ENCODE data around the gene SLX4IP.

DNA sequence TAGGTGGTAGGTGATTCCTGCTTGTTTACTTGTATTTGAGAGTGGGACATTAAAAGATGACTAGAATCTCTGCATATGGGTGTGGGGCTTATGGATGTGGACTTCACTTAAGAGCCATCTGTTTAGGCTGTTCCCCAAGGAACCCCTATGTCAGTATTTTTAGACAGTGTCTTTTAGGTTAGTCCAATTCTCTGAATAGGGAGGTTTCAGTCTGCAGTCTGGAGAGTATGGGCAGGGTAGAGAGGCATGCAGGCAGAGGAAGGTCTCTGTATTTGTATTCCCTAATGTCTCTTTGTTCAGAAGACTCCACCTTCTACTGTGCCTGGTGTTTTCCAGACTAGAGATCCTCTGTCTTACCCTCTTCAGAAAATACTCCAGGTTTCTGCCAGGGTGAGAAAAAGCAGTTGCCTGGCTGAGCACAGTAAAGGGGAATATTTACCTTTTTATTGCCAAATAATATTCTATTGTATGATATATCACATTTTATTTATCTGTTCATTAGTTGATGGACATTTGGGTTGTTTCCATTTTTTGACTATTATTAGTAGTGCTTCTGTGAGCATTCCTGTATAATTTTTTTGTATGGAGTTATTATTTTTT, 19.1 kb downstream of the SLX4IP start:
- TF ChIP-seq, protein P1, sequence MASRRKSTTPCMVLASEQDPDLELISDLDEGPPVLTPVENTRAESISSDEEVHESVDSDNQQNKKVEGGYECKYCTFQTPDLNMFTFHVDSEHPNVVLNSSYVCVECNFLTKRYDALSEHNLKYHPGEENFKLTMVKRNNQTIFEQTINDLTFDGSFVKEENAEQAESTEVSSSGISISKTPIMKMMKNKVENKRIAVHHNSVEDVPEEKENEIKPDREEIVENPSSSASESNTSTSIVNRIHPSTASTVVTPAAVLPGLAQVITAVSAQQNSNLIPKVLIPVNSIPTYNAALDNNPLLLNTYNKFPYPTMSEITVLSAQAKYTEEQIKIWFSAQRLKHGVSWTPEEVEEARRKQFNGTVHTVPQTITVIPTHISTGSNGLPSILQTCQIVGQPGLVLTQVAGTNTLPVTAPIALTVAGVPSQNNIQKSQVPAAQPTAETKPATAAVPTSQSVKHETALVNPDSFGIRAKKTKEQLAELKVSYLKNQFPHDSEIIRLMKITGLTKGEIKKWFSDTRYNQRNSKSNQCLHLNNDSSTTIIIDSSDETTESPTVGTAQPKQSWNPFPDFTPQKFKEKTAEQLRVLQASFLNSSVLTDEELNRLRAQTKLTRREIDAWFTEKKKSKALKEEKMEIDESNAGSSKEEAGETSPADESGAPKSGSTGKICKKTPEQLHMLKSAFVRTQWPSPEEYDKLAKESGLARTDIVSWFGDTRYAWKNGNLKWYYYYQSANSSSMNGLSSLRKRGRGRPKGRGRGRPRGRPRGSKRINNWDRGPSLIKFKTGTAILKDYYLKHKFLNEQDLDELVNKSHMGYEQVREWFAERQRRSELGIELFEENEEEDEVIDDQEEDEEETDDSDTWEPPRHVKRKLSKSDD (CRISPR knock-in tag; IDR thresholded peaks at IDR 0.05; ENCODE audit: low read depth), result no peak
- no peak for TF ChIP-seq MEIS2 (CRISPR knock-in tag; IDR thresholded peaks at IDR 0.05)
- TF ChIP-seq, protein P2, sequence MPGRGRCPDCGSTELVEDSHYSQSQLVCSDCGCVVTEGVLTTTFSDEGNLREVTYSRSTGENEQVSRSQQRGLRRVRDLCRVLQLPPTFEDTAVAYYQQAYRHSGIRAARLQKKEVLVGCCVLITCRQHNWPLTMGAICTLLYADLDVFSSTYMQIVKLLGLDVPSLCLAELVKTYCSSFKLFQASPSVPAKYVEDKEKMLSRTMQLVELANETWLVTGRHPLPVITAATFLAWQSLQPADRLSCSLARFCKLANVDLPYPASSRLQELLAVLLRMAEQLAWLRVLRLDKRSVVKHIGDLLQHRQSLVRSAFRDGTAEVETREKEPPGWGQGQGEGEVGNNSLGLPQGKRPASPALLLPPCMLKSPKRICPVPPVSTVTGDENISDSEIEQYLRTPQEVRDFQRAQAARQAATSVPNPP (CRISPR knock-in tag; IDR thresholded peaks at IDR 0.05), result no peak
- TF ChIP-seq, protein P3, sequence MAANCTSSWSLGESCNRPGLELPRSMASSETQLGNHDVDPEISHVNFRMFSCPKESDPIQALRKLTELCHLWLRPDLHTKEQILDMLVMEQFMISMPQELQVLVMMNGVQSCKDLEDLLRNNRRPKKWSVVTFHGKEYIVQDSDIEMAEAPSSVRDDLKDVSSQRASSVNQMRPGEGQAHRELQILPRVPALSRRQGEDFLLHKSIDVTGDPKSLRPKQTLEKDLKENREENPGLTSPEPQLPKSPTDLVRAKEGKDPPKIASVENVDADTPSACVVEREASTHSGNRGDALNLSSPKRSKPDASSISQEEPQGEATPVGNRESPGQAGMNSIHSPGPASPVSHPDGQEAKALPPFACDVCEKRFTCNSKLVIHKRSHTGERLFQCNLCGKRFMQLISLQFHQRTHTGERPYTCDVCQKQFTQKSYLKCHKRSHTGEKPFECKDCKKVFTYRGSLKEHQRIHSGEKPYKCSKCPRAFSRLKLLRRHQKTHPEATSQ (CRISPR knock-in tag; IDR thresholded peaks at IDR 0.05; ENCODE audit: borderline replicate concordance), result no peak
- TF ChIP-seq, protein P4, sequence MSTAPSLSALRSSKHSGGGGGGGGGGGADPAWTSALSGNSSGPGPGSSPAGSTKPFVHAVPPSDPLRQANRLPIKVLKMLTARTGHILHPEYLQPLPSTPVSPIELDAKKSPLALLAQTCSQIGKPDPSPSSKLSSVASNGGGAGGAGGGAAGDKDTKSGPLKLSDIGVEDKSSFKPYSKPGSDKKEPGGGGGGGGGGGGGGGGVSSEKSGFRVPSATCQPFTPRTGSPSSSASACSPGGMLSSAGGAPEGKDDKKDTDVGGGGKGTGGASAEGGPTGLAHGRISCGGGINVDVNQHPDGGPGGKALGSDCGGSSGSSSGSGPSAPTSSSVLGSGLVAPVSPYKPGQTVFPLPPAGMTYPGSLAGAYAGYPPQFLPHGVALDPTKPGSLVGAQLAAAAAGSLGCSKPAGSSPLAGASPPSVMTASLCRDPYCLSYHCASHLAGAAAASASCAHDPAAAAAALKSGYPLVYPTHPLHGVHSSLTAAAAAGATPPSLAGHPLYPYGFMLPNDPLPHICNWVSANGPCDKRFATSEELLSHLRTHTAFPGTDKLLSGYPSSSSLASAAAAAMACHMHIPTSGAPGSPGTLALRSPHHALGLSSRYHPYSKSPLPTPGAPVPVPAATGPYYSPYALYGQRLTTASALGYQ (CRISPR knock-in tag; IDR thresholded peaks at IDR 0.05), result no peak
- TF ChIP-seq, protein P5, sequence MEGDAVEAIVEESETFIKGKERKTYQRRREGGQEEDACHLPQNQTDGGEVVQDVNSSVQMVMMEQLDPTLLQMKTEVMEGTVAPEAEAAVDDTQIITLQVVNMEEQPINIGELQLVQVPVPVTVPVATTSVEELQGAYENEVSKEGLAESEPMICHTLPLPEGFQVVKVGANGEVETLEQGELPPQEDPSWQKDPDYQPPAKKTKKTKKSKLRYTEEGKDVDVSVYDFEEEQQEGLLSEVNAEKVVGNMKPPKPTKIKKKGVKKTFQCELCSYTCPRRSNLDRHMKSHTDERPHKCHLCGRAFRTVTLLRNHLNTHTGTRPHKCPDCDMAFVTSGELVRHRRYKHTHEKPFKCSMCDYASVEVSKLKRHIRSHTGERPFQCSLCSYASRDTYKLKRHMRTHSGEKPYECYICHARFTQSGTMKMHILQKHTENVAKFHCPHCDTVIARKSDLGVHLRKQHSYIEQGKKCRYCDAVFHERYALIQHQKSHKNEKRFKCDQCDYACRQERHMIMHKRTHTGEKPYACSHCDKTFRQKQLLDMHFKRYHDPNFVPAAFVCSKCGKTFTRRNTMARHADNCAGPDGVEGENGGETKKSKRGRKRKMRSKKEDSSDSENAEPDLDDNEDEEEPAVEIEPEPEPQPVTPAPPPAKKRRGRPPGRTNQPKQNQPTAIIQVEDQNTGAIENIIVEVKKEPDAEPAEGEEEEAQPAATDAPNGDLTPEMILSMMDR (CRISPR knock-in tag; IDR thresholded peaks at IDR 0.05), result no peak
- TF ChIP-seq ZNF143 (CRISPR knock-in tag; IDR thresholded peaks at IDR 0.05), result no peak
- TF ChIP-seq ZFP41 (CRISPR knock-in tag; IDR thresholded peaks at IDR 0.05; ENCODE audit: borderline replicate concordance), result no peak
- no peak for TF ChIP-seq EZH2 (conservative IDR thresholded peaks at IDR 0.05; ENCODE audit: low read depth, low read length)
- TF ChIP-seq ZNF451 (CRISPR knock-in tag; IDR thresholded peaks at IDR 0.05), result no peak
- TF ChIP-seq POLR2A (IDR thresholded peaks at IDR 0.05; ENCODE audit: insufficient read depth in 1 of 2, low read depth in 2 of 2, low read length in 2 of 2), result no peak
- TF ChIP-seq MTF2 (CRISPR knock-in tag; IDR thresholded peaks at IDR 0.05; ENCODE audit: borderline replicate concordance), result no peak
- TF ChIP-seq, protein P6, sequence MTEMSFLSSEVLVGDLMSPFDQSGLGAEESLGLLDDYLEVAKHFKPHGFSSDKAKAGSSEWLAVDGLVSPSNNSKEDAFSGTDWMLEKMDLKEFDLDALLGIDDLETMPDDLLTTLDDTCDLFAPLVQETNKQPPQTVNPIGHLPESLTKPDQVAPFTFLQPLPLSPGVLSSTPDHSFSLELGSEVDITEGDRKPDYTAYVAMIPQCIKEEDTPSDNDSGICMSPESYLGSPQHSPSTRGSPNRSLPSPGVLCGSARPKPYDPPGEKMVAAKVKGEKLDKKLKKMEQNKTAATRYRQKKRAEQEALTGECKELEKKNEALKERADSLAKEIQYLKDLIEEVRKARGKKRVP (CRISPR knock-in tag; IDR thresholded peaks at IDR 0.05), result no peak
- no peak for TF ChIP-seq ZBTB20 (CRISPR knock-in tag; IDR thresholded peaks at IDR 0.05; ENCODE audit: borderline replicate concordance, low read depth)
